ENCODE data around the gene PCGF6.
"Not testable (repeated sequence)": the region's sequence is repeated elsewhere in the genome, so short reads cannot be mapped to it uniquely, and the experiment has no call there.

PCGF6 gene

GRCh38 chr10:103316087-103316486 lies 34.9 kb downstream of the PCGF6 start:
- no peak for DNase-seq (ENCODE audit: low read depth in 2 of 2)

GRCh38 chr10:103310197-103310596 lies 40.7 kb downstream of the PCGF6 start:
- DNase-seq (ENCODE audit: low read depth in 2 of 2) = no peak

GRCh38 chr10:103307594-103307993 lies 43.3 kb downstream of the PCGF6 start:
- DNase-seq (ENCODE audit: low read depth in 2 of 2) = no peak

- no peak for DNase-seq (ENCODE audit: low read depth in 2 of 2)
These were observed 55.4 kb downstream of the PCGF6 start for GRCh38 chr10:103295374-103296015.

GRCh38 chr10:103291588-103291987 lies 59.4 kb downstream of the PCGF6 start:
- no peak for DNase-seq (ENCODE audit: low read depth in 2 of 2)

GRCh38 chr10:103287992-103288391 lies 62.9 kb downstream of the PCGF6 start:
- no peak for DNase-seq (ENCODE audit: low read depth in 2 of 2)

- no peak for DNase-seq (ENCODE audit: low read depth in 2 of 2)
These were observed 66.8 kb downstream of the PCGF6 start for GRCh38 chr10:103284170-103284569.

GRCh38 chr10:103282961-103283360 lies 68.0 kb downstream of the PCGF6 start:
- DNase-seq (ENCODE audit: low read depth in 2 of 2) = no peak

- DNase-seq (ENCODE audit: low read depth in 2 of 2) = no peak
These were observed 69.2 kb downstream of the PCGF6 start for GRCh38 chr10:103281753-103282152.

GRCh38 chr10:103280506-103280905 lies 70.4 kb downstream of the PCGF6 start:
- no peak for DNase-seq (ENCODE audit: low read depth in 2 of 2)

GRCh38 chr10:103280031-103280430 lies 70.9 kb downstream of the PCGF6 start:
- DNase-seq (ENCODE audit: low read depth in 2 of 2) = no peak

- DNase-seq (ENCODE audit: low read depth in 2 of 2) = peak in 1 of 2 donors; percentile 24
These were observed 72.1 kb downstream of the PCGF6 start for GRCh38 chr10:103278862-103279298.

GRCh38 chr10:103278537-103278823 lies 72.5 kb downstream of the PCGF6 start:
- no peak for DNase-seq (ENCODE audit: low read depth in 2 of 2)

- DNase-seq (ENCODE audit: low read depth in 2 of 2) = no peak
These were observed 73.0 kb downstream of the PCGF6 start for GRCh38 chr10:103277713-103278536.

GRCh38 chr10:103276896-103277712 lies 73.8 kb downstream of the PCGF6 start, which contains the start of gene INA:
INA (plus strand) TSS chr10:103277138; CDS start chr10:103277212, 74 bp downstream.
- DNase-seq (ENCODE audit: low read depth in 2 of 2) = no peak

GRCh38 chr10:103276251-103276895 lies 74.6 kb downstream of the PCGF6 start:
- DNase-seq (ENCODE audit: low read depth in 2 of 2) = no peak

- no peak for DNase-seq (ENCODE audit: low read depth in 2 of 2)
These were observed 77.9 kb downstream of the PCGF6 start for GRCh38 chr10:103273041-103273441.

GRCh38 chr10:103265717-103266329 lies 85.1 kb downstream of the PCGF6 start:
- DNase-seq (ENCODE audit: low read depth in 2 of 2) = no peak

- DNase-seq (ENCODE audit: low read depth in 2 of 2) = no peak
These were observed 88.7 kb downstream of the PCGF6 start for GRCh38 chr10:103262229-103262628.

- DNase-seq (ENCODE audit: low read depth in 2 of 2) = no peak
These were observed 91.0 kb downstream of the PCGF6 start for GRCh38 chr10:103259989-103260388.

- DNase-seq (ENCODE audit: low read depth in 2 of 2) = not testable (repeated sequence)
These were observed 92.0 kb downstream of the PCGF6 start for GRCh38 chr10:103258928-103259327.

Data from stimulated activated CD4-positive, alpha-beta T cell treated with anti-CD3 and anti-CD28 coated beads, Interleukin-1b, Interleukin-23, amount 100 ng/mL, for 1 hour (primary cell).